MCF 10A (cell line): ENCODE measurements around the gene PMF1. TPM values are rescaled to one million over a fixed set of nuclear protein-coding genes. Genes with fewer than 3 reads are reported as not detected.

Experiments
- BruUV-seq: library from RNA; stranded (reverse); fragments of 400-500 nt; replicated peaks from 2 replicates; lab custom pipeline; 2021; lab: Mats Ljungman, UMichigan
- CTCF ChIA-PET: fragments of 300-600 bp; sonication (Branson Sonifier 250); formaldehyde crosslinking; extraction: SDS; loops from one replicate; lab custom pipeline; 2021; ENCODE audit warnings: antibody characterized with exemption, inconsistent platforms; lab: Yijun Ruan, JAX
- POLR2A ChIA-PET: fragments of 300-600, 350-650 bp; sonication (Branson Sonifier 250); formaldehyde crosslinking; extraction: SDS; loops from one replicate; lab custom pipeline; 2020; ENCODE audit warnings: antibody characterized with exemption, inconsistent platforms; lab: Yijun Ruan, JAX
- DNase-seq: peaks from one replicate; pipeline ENCODE4 v3.0.0-alpha.2; 2018; ENCODE audit not compliant: unreplicated experiment
- H3K27ac Mint-ChIP-seq: one replicate; pipeline ENCODE4 v1.8.0; 2022; ENCODE audit warnings: mild to moderate bottlenecking, low read depth, mixed read lengths; ENCODE audit not compliant: unreplicated experiment
- H3K27me3 Mint-ChIP-seq: one replicate; pipeline ENCODE4 v1.8.0; 2022; ENCODE audit warnings: mixed read lengths; ENCODE audit not compliant: insufficient read depth, unreplicated experiment
- H3K36me3 Mint-ChIP-seq: one replicate; pipeline ENCODE4 v1.8.0; 2022; ENCODE audit warnings: mild to moderate bottlenecking, moderate library complexity, mixed read lengths; ENCODE audit not compliant: insufficient read depth, unreplicated experiment
- H3K4me1 Mint-ChIP-seq: one replicate; pipeline ENCODE4 v1.8.0; 2022; ENCODE audit warnings: mixed read lengths; ENCODE audit not compliant: insufficient read depth, unreplicated experiment
- H3K4me3 Mint-ChIP-seq: one replicate; pipeline ENCODE4 v1.8.0; 2022; ENCODE audit warnings: mild to moderate bottlenecking, moderate library complexity, mixed read lengths; ENCODE audit not compliant: unreplicated experiment
- H3K9me3 Mint-ChIP-seq: one replicate; pipeline ENCODE4 v1.8.0; 2022; ENCODE audit warnings: mixed read lengths; ENCODE audit not compliant: unreplicated experiment
- CTCF ChIP-seq: fragments of 200-600 bp; IDR thresholded peaks from one replicate; pipeline ENCODE4 v1.8.0; 2022; ENCODE audit warnings: antibody characterized with exemption, mild to moderate bottlenecking; ENCODE audit not compliant: unreplicated experiment
- intact Hi-C: fragments of 100-400 bp; cut with micrococcal nuclease; formaldehyde crosslinking; loops from 2 replicates; pipeline ENCODE4 v1.14.1; 2022
- total RNA-seq: library from RNA; stranded (reverse); gene quantifications from 2 replicates; pipeline ENCODE4 v1.2.3, GENCODE V29; 2022

PMF1 gene
- total RNA-seq, 1 experiment from 2014 or later, result 77.7 TPM

GRCh38 chr1:156249593-156249992 is 36.8 kb downstream of the PMF1 start:
- TSS peak; percentile 32 for BruUV-seq
- Mint-ChIP-seq H3K27me3 (no peaks in the 10 kb centered on the region), H3K4me3 (no peak overlapping the region), H3K4me1 (peaks cover 22% of the 10 kb centered on the region), H3K27ac (no peak overlapping the region), H3K9me3 (no peaks in the 10 kb centered on the region), H3K36me3 (peaks cover 63% of the 10 kb centered on the region)
- ChIA-PET CTCF (interaction anchor here (1.5 kb wide), 1 partner anchor 69 kb away, joined by 3 read pairs; no protein-coding TSS in a partner anchor), POLR2A (interaction anchor here (0.7 to 3.3 kb wide), 4 partner anchors 7 to 22 kb away, joined by 3 to 8 read pairs (median 3); no protein-coding TSS in a partner anchor)
- TF ChIP-seq CTCF, result no peak
- no peak for DNase-seq
- intact Hi-C loops, result no loop called here

GRCh38 chr1:156251527-156251926 is 38.7 kb downstream of the PMF1 start:
- Mint-ChIP-seq H3K27ac (no peak overlapping the region), H3K27me3 (no peaks in the 10 kb centered on the region), H3K4me1 (peaks cover 22% of the 10 kb centered on the region), H3K4me3 (no peak overlapping the region), H3K9me3 (no peaks in the 10 kb centered on the region), H3K36me3 (peaks cover 79% of the 10 kb centered on the region)
- TF ChIP-seq CTCF, result no peak
- no peak for DNase-seq
- ChIA-PET POLR2A (interaction anchor here (0.6 to 1.5 kb wide), 5 partner anchors 9 to 59 kb away, joined by 3 to 5 read pairs (median 3); partner anchors contain the start of gene TMEM79), CTCF (interaction anchor here (0.6 to 1.7 kb wide), 4 partner anchors 8 to 119 kb away, joined by 4 to 7 read pairs (median 6); no protein-coding TSS in a partner anchor)
- no TSS peak for BruUV-seq
- intact Hi-C loops, result no loop called here

DNA sequence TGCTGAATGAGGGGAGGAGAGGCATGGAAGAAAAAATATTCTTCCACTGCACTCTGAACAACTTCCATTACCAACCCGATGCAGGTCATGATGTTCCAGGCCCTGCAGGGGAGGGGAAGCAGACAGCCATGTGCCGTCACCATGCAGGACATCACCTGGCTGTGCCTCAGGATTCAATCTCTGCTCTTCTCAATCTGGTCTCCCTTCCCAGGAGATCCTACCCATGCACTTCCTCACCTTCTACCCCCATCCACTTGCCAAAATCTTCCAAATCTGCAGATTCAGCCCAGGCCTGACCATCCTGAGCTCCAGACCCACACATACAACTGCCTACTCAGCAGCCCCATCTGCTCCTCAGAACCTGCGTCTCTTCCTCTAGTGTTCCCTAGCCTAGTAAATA is 40.8 kb downstream of the PMF1 start:
- POLR2A ChIA-PET, result interaction anchor here (2.0 kb wide), 1 partner anchor 9 kb away, joined by 6 read pairs; no protein-coding TSS in a partner anchor
- intact Hi-C loops, result no loop called here
- CTCF ChIA-PET, result interaction anchor here (0.7 to 2.8 kb wide), 5 partner anchors 23 to 158 kb away, joined by 3 to 13 read pairs (median 3); no protein-coding TSS in a partner anchor
- H3K4me1 Mint-ChIP-seq, result peaks cover 13% of the 10 kb centered on the region
- H3K4me3 Mint-ChIP-seq, result no peak overlapping the region
- H3K27ac Mint-ChIP-seq, result no peak overlapping the region
- H3K36me3 Mint-ChIP-seq, result peaks cover 87% of the 10 kb centered on the region
- BruUV-seq, result no TSS peak
- DNase-seq, result no peak
- no peaks in the 10 kb centered on the region for H3K9me3 Mint-ChIP-seq
- no peak for TF ChIP-seq CTCF
- no peaks in the 10 kb centered on the region for H3K27me3 Mint-ChIP-seq

DNA sequence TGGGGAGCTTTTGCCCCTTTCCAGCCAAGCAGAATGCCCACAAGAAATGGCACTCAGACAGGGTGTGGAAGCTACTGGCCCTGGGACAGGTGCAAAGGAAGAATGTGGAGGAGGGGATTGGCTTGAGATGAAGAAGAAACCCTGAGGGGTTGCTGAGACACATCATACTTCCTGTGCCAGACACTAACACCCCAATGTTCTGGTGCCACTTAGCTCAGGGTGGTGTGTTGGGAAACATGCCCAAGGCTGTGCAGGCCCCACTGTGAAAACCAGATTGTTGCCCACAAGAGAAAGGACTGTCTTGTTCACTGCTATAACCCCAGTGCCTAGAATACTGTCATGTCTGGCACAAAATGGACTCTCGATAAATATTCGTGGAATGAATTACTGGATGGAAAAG is 44.9 kb downstream of the PMF1 start:
- H3K9me3 Mint-ChIP-seq, result no peaks in the 10 kb centered on the region
- H3K4me1 Mint-ChIP-seq, result peaks cover 19% of the 10 kb centered on the region
- H3K4me3 Mint-ChIP-seq, result no peak overlapping the region
- peak; percentile 50 for DNase-seq
- intact Hi-C loops, result no loop called here
- POLR2A ChIA-PET, result interaction anchor here (1.7 kb wide), 1 partner anchor 10 kb away, joined by 8 read pairs; the partner anchor contains the start of gene PAQR6
- CTCF ChIA-PET, result interaction anchor here (0.6 to 3.2 kb wide), 4 partner anchors 15 to 602 kb away, joined by 3 to 15 read pairs (median 4); no protein-coding TSS in a partner anchor
- TF ChIP-seq CTCF, result no peak
- no peak overlapping the region for H3K27ac Mint-ChIP-seq
- no peaks in the 10 kb centered on the region for H3K27me3 Mint-ChIP-seq
- no TSS peak for BruUV-seq
- peaks cover 95% of the 10 kb centered on the region for H3K36me3 Mint-ChIP-seq
